ENCODE measurements around the gene ABHD6. TPM values are rescaled to one million over a fixed set of nuclear protein-coding genes. Genes with fewer than 3 reads are reported as not detected.
A peak's percentile ranks its signal among the peaks of the same experiment; 100 is the strongest.
"Not testable (repeated sequence)": the region's sequence is repeated elsewhere in the genome, so short reads cannot be mapped to it uniquely, and the experiment has no call there.

ABHD6 gene
- total RNA-seq, 2 donors from 2014 or later, result 16.5 to 24.5 TPM

- Histone ChIP-seq H3K27ac (peak overlapping the region; percentile 44), H3K9ac (ENCODE audit: low read depth in 2 of 2, low read length in 2 of 2) (no peak overlapping the region), H3K4me3 (no peak overlapping the region), H3K27me3 (no peaks in the 10 kb centered on the region), H3K9me3 (no peaks in the 10 kb centered on the region), H3K36me3 (no peaks in the 10 kb centered on the region), H3K4me1 (peaks cover 7% of the 10 kb centered on the region)
- no peak for TF ChIP-seq CTCF (IDR thresholded peaks at IDR 0.05)
- no peak for DNase-seq
- intact Hi-C loops (cut with DNase I), result no loop called here
These were observed 35.3 kb downstream of the ABHD6 start for GRCh38 chr3:58272891-58273290.

GRCh38 chr3:58273362-58273761, 35.8 kb downstream of the ABHD6 start:
- H3K27me3 ChIP-seq; H3K4me1 ChIP-seq; H3K36me3 ChIP-seq; H3K4me3 ChIP-seq; intact Hi-C loops (cut with DNase I); H3K9me3 ChIP-seq; H3K27ac ChIP-seq; H3K9ac ChIP-seq (ENCODE audit: low read depth in 2 of 2, low read length in 2 of 2): not testable (repeated sequence)
- DNase-seq, result peak; percentile 11

- DNase-seq, result peak; percentile 7
- H3K36me3 ChIP-seq, result no peaks in the 10 kb centered on the region
- H3K9ac ChIP-seq (ENCODE audit: low read depth in 2 of 2, low read length in 2 of 2), result no peak overlapping the region
- no peaks in the 10 kb centered on the region for H3K9me3 ChIP-seq
- no peak overlapping the region for H3K4me3 ChIP-seq
- H3K27me3 ChIP-seq, result no peaks in the 10 kb centered on the region
- H3K4me1 ChIP-seq, result peaks cover 7% of the 10 kb centered on the region
- H3K27ac ChIP-seq, result no peak overlapping the region
- intact Hi-C loops (cut with DNase I), result no loop called here
- TF ChIP-seq CTCF (IDR thresholded peaks at IDR 0.05), result no peak
These were observed 36.5 kb downstream of the ABHD6 start for GRCh38 chr3:58274027-58274614.

DNA sequence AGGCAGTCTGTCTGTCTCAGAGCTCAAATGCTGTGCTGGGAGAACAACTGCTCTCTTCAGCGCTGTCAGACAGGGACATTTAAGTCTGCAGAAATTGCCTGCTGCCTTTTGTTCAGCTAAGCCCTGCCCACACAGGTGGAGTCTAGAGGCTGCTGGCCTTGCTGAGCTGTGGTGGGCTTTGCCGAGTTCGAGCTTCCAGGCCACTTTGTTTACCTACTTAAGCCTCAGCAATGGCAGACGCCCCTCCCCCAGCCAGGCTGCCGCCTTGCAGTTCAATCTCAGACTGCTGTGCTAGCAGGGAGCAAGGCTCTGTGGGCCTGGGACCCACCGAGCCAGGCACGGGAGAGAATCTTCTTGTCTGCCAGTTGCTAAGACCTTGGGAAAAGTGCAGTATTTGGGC, 43.5 kb downstream of the ABHD6 start:
- H3K9me3 ChIP-seq, result no peaks in the 10 kb centered on the region
- no peaks in the 10 kb centered on the region for H3K27me3 ChIP-seq
- no peaks in the 10 kb centered on the region for H3K36me3 ChIP-seq
- DNase-seq, result peak; percentile 12
- no peak overlapping the region for H3K9ac ChIP-seq (ENCODE audit: low read depth in 2 of 2, low read length in 2 of 2)
- no peak overlapping the region for H3K4me3 ChIP-seq
- TF ChIP-seq CTCF (IDR thresholded peaks at IDR 0.05), result no peak
- intact Hi-C loops (cut with DNase I), result loop anchor here (5.0 kb wide), 1 partner anchor 74 kb away; no protein-coding TSS in a partner anchor
- no peaks in the 10 kb centered on the region for H3K4me1 ChIP-seq
- no peak overlapping the region for H3K27ac ChIP-seq

- no peak for TF ChIP-seq CTCF (IDR thresholded peaks at IDR 0.05)
- DNase-seq, result no peak
- no peak overlapping the region for H3K9ac ChIP-seq (ENCODE audit: low read depth in 2 of 2, low read length in 2 of 2)
- H3K36me3 ChIP-seq, result no peaks in the 10 kb centered on the region
- no peaks in the 10 kb centered on the region for H3K9me3 ChIP-seq
- no peaks in the 10 kb centered on the region for H3K27me3 ChIP-seq
- no peak overlapping the region for H3K4me3 ChIP-seq
- intact Hi-C loops (cut with DNase I), result no loop called here
- H3K4me1 ChIP-seq, result no peaks in the 10 kb centered on the region
- H3K27ac ChIP-seq, result no peak overlapping the region
These were observed 47.7 kb downstream of the ABHD6 start for GRCh38 chr3:58285334-58285733.

DNA sequence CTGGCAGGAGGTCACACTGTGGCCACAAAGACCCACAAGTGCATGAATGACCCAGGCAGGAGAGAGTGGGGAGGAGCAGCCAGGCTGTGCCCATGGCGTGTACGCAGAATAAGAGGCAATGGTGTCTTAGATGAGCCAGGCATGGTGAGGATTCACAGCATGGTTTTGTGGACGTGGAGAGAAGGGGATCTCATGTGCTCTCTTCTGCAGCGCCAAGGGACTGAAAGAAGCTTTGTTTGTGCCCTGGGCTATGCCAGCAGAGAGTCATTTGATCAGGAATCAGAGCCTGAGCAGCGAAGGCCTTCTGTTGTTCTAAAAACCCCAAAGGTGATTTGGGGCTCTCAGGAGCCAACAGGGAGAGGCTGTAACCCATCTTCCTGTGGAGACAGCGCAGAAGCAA, 49.8 kb downstream of the ABHD6 start:
- Histone ChIP-seq H3K9ac (ENCODE audit: low read depth in 2 of 2, low read length in 2 of 2) (no peak overlapping the region), H3K4me3 (no peak overlapping the region), H3K27me3 (no peaks in the 10 kb centered on the region), H3K36me3 (no peaks in the 10 kb centered on the region), H3K27ac (no peak overlapping the region), H3K4me1 (no peaks in the 10 kb centered on the region), H3K9me3 (no peaks in the 10 kb centered on the region)
- TF ChIP-seq CTCF (IDR thresholded peaks at IDR 0.05), result no peak
- intact Hi-C loops (cut with DNase I), result no loop called here
- DNase-seq, result no peak

All from colonic mucosa (tissue), 4 donors.